NOMO-1 (cell line): ENCODE measurements around the gene LGALS7.

Experiments used
- DNase-seq, 2 experiments: peaks; one replicate each; lab custom pipeline; 2025; ENCODE audit not compliant: unreplicated experiment in 2 of 2; lab: John Stamatoyannopoulos, UW

The LGALS7 gene

GRCh38 chr19:38728752-38729541 is 44.4 kb downstream of the LGALS7 start:
- no peak for DNase-seq

GRCh38 chr19:38727868-38728660 is 45.3 kb downstream of the LGALS7 start:
- DNase-seq, result no peak

- no peak for DNase-seq
Observed at GRCh38 chr19:38727306-38727867, 45.9 kb downstream of the LGALS7 start.

GRCh38 chr19:38726761-38727301 is 46.5 kb downstream of the LGALS7 start:
- no peak for DNase-seq

- no peak for DNase-seq
Observed at GRCh38 chr19:38726284-38726673, 47.0 kb downstream of the LGALS7 start.

- no peak for DNase-seq
Observed at GRCh38 chr19:38725469-38726283, 47.6 kb downstream of the LGALS7 start.

GRCh38 chr19:38723990-38724854 is 49.1 kb downstream of the LGALS7 start:
- no peak for DNase-seq

GRCh38 chr19:38723606-38723965 is 49.7 kb downstream of the LGALS7 start:
- no peak for DNase-seq

GRCh38 chr19:38722947-38723605 is 50.2 kb downstream of the LGALS7 start:
- no peak for DNase-seq

GRCh38 chr19:38721979-38722773 is 51.1 kb downstream of the LGALS7 start:
- DNase-seq, result no peak

- DNase-seq, result no peak
Observed at GRCh38 chr19:38721496-38721895, 51.8 kb downstream of the LGALS7 start.
